ENCODE measurements around the gene NKAIN1.

Gene NKAIN1

DNA sequence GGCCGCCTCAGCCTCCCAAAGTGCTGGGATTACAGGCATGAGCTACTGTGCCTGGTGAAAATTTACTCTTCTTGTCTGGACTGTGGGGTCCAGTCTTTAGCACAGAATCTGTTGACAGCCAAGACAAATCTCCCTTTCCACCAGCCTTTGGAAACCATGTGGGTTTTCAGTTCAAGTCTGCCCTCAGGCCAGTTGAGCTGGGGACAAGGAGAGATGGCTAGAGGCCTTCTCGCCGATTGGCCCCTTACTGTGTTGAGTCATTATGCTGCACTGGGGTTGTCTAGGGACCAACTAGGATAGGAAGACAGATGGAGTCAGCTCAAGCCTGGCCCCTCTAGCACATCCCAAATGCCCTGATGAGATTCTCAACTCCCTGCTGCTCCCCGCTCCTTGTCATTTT, 8.6 kb upstream of the NKAIN1 start:
- Mint-ChIP-seq H3K36me3 (ENCODE audit: low read depth) (no peaks in the 10 kb centered on the region), H3K4me1 (ENCODE audit: low read depth) (no peaks in the 10 kb centered on the region), H3K9me3 (no peaks in the 10 kb centered on the region), H3K27me3 (ENCODE audit: low read depth) (no peaks in the 10 kb centered on the region), H3K27ac (no peak overlapping the region), H3K4me3 (no peak overlapping the region)
- DNase-seq (ENCODE audit: low spot score): no peak

- H3K9me3 Mint-ChIP-seq: no peaks in the 10 kb centered on the region
- no peak for DNase-seq (ENCODE audit: low spot score)
- H3K4me3 Mint-ChIP-seq: no peak overlapping the region
- peaks cover 16% of the 10 kb centered on the region for H3K27me3 Mint-ChIP-seq (ENCODE audit: low read depth)
- H3K27ac Mint-ChIP-seq: no peak overlapping the region
- no peaks in the 10 kb centered on the region for H3K36me3 Mint-ChIP-seq (ENCODE audit: low read depth)
- peaks cover 7% of the 10 kb centered on the region for H3K4me1 Mint-ChIP-seq (ENCODE audit: low read depth)
Measured at GRCh38 chr1:31244326-31244725, 4.6 kb upstream of the NKAIN1 start.

DNA sequence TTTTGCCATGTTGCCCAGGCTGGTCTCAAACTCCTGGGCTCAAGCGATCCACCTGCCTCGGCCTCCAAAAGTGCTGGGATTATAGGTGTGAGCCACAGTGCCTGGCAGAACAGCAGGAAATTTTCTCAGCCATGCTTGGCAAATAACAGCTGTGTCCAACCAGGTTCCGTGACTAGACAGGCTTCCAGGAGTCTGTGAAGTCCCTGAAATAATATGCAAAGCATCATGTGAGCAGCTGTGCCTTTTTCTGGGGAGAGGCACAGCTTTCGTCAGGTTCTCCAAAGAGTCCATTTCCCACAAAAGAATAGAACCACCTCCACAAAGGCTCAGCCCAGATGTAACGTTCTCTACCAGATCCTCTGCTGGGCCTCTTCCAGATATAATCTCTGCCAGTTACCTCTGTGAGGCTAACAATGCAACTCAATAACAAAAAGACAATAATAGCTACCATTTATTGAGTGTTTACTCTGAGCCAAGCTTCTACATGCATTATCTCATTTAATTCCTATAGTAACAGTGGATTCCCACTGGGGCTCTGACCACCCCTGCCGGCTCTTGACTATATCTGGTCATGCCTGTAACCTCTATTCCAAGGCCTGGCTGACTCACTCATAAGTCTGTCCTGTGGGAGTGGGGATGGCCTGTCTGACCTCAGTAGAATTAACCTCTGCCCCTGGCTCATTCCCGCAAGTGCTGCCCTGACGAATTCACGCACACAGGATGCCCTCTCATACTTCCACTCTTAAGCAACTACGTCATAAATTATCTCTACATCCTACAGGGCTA, 4.0 kb upstream of the NKAIN1 start:
- Mint-ChIP-seq H3K4me1 (ENCODE audit: low read depth) (peaks cover 7% of the 10 kb centered on the region), H3K27ac (no peak overlapping the region), H3K36me3 (ENCODE audit: low read depth) (no peaks in the 10 kb centered on the region), H3K4me3 (no peak overlapping the region), H3K27me3 (ENCODE audit: low read depth) (peaks cover 21% of the 10 kb centered on the region), H3K9me3 (no peaks in the 10 kb centered on the region)
- DNase-seq (ENCODE audit: low spot score): no peak

DNA sequence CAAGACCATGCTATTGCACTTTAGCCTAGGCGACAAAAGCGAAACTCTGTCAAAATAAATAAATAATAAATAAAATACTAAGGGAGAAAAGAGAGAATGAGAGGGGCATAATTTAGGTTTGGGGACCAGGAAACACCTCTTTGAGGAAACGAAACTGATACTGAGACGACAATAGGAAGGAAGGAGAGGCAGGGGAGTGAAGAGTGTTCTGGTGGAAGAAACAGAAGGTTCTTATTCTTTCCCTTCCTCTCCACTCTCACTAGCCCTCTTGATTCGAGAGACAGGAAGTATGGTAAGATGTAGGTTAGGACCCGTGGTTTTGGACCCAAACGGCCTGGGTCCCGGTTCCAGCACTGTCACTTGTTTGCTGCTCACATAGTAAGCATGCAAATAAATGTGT, 1.6 kb upstream of the NKAIN1 start:
- peaks cover 7% of the 10 kb centered on the region for H3K4me1 Mint-ChIP-seq (ENCODE audit: low read depth)
- no peak for DNase-seq (ENCODE audit: low spot score)
- H3K27me3 Mint-ChIP-seq (ENCODE audit: low read depth): peaks cover 44% of the 10 kb centered on the region
- H3K9me3 Mint-ChIP-seq: no peaks in the 10 kb centered on the region
- H3K36me3 Mint-ChIP-seq (ENCODE audit: low read depth): no peaks in the 10 kb centered on the region
- H3K4me3 Mint-ChIP-seq: peak overlapping the region; percentile 54
- no peak overlapping the region for H3K27ac Mint-ChIP-seq

GRCh38 chr1:31238986-31239613, 587 bp downstream of the NKAIN1 start:
- Mint-ChIP-seq H3K36me3 (ENCODE audit: low read depth) (no peaks in the 10 kb centered on the region), H3K4me1 (ENCODE audit: low read depth) (peaks cover 7% of the 10 kb centered on the region), H3K27me3 (ENCODE audit: low read depth) (peaks cover 54% of the 10 kb centered on the region), H3K27ac (no peak overlapping the region), H3K9me3 (no peaks in the 10 kb centered on the region), H3K4me3 (peak overlapping the region; percentile 62)
- DNase-seq (ENCODE audit: low spot score): no peak

- Mint-ChIP-seq H3K4me3 (peak overlapping the region; percentile 62), H3K36me3 (ENCODE audit: low read depth) (no peaks in the 10 kb centered on the region)
- DNase-seq (ENCODE audit: low spot score): no peak
Measured at GRCh38 chr1:31238612-31238985, 1.1 kb downstream of the NKAIN1 start.

GRCh38 chr1:31234870-31235269, 4.8 kb downstream of the NKAIN1 start:
- peaks cover 39% of the 10 kb centered on the region for H3K27me3 Mint-ChIP-seq (ENCODE audit: low read depth)
- no peaks in the 10 kb centered on the region for H3K9me3 Mint-ChIP-seq
- no peak overlapping the region for H3K27ac Mint-ChIP-seq
- H3K36me3 Mint-ChIP-seq (ENCODE audit: low read depth): no peaks in the 10 kb centered on the region
- H3K4me1 Mint-ChIP-seq (ENCODE audit: low read depth): no peaks in the 10 kb centered on the region
- no peak for DNase-seq (ENCODE audit: low spot score)
- H3K4me3 Mint-ChIP-seq: no peak overlapping the region

More at GRCh38 chr1:31238612-31238985, 1.1 kb downstream of the NKAIN1 start:
- Mint-ChIP-seq H3K27ac (no peak overlapping the region), H3K4me1 (ENCODE audit: low read depth) (peaks cover 7% of the 10 kb centered on the region), H3K27me3 (ENCODE audit: low read depth) (peaks cover 54% of the 10 kb centered on the region), H3K9me3 (no peaks in the 10 kb centered on the region)

GRCh38 chr1:31234123-31234708, 5.5 kb downstream of the NKAIN1 start:
- no peak overlapping the region for H3K4me3 Mint-ChIP-seq
- H3K27ac Mint-ChIP-seq: no peak overlapping the region
- no peaks in the 10 kb centered on the region for H3K4me1 Mint-ChIP-seq (ENCODE audit: low read depth)
- peaks cover 38% of the 10 kb centered on the region for H3K27me3 Mint-ChIP-seq (ENCODE audit: low read depth)
- no peaks in the 10 kb centered on the region for H3K9me3 Mint-ChIP-seq
- H3K36me3 Mint-ChIP-seq (ENCODE audit: low read depth): no peaks in the 10 kb centered on the region
- no peak for DNase-seq (ENCODE audit: low spot score)

GRCh38 chr1:31232689-31233088, 7.0 kb downstream of the NKAIN1 start:
- H3K4me3 Mint-ChIP-seq: no peak overlapping the region
- DNase-seq (ENCODE audit: low spot score): no peak
- no peak overlapping the region for H3K27ac Mint-ChIP-seq
- H3K36me3 Mint-ChIP-seq (ENCODE audit: low read depth): no peaks in the 10 kb centered on the region
- peaks cover 23% of the 10 kb centered on the region for H3K27me3 Mint-ChIP-seq (ENCODE audit: low read depth)
- no peaks in the 10 kb centered on the region for H3K4me1 Mint-ChIP-seq (ENCODE audit: low read depth)
- no peaks in the 10 kb centered on the region for H3K9me3 Mint-ChIP-seq

- Mint-ChIP-seq H3K27ac (no peak overlapping the region), H3K27me3 (ENCODE audit: low read depth) (peaks cover 15% of the 10 kb centered on the region), H3K4me3 (no peak overlapping the region), H3K4me1 (ENCODE audit: low read depth) (no peaks in the 10 kb centered on the region), H3K9me3 (no peaks in the 10 kb centered on the region), H3K36me3 (ENCODE audit: low read depth) (no peaks in the 10 kb centered on the region)
- no peak for DNase-seq (ENCODE audit: low spot score)
Measured at GRCh38 chr1:31231802-31232201, 7.9 kb downstream of the NKAIN1 start.

DNA sequence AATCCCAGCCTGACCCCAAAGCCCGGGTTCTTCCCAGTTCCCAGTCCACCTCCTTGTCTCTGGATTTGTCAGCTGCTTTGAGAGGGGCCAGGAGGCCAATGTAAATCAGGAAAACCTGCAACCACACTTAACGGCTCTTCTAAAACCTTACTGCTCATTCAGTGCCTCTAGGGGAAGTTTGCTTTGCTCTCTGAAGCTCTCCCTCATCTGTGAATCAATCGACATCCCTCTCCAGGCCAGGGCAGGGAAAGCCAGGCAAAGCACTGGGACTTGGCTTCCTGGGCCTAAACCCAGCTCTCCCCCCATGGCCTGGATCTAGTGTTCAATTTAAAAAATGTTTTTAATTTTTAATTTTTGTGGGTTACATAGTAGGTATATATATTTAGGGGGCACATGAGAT, 9.3 kb downstream of the NKAIN1 start:
- no peaks in the 10 kb centered on the region for H3K36me3 Mint-ChIP-seq (ENCODE audit: low read depth)
- H3K4me3 Mint-ChIP-seq: no peak overlapping the region
- H3K9me3 Mint-ChIP-seq: no peaks in the 10 kb centered on the region
- no peaks in the 10 kb centered on the region for H3K4me1 Mint-ChIP-seq (ENCODE audit: low read depth)
- no peak overlapping the region for H3K27ac Mint-ChIP-seq
- no peak for DNase-seq (ENCODE audit: low spot score)
- H3K27me3 Mint-ChIP-seq (ENCODE audit: low read depth): peaks cover 6% of the 10 kb centered on the region

DNA sequence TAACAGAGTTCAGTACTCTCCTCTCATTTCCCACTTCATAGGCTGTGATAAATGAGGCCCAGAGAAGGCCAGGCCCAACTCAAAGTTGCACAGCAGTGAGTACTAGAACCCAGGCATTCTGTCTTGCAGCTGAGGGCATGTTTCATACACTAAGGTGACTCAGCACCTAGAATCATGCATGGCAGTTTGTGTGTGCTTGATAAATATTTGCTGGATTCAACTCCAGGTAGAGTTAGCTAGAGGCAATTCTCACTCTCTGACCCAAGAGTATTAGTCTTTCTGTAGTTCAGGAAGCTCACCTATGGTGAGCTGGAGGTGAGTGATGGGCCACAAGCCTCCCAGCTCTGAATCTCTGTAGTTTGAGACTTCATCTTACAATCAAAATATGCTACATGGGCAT, 10.7 kb downstream of the NKAIN1 start:
- no peaks in the 10 kb centered on the region for H3K27me3 Mint-ChIP-seq (ENCODE audit: low read depth)
- H3K4me3 Mint-ChIP-seq: no peak overlapping the region
- no peaks in the 10 kb centered on the region for H3K9me3 Mint-ChIP-seq
- H3K27ac Mint-ChIP-seq: no peak overlapping the region
- DNase-seq (ENCODE audit: low spot score): no peak
- H3K4me1 Mint-ChIP-seq (ENCODE audit: low read depth): no peaks in the 10 kb centered on the region
- H3K36me3 Mint-ChIP-seq (ENCODE audit: low read depth): no peaks in the 10 kb centered on the region

DNA sequence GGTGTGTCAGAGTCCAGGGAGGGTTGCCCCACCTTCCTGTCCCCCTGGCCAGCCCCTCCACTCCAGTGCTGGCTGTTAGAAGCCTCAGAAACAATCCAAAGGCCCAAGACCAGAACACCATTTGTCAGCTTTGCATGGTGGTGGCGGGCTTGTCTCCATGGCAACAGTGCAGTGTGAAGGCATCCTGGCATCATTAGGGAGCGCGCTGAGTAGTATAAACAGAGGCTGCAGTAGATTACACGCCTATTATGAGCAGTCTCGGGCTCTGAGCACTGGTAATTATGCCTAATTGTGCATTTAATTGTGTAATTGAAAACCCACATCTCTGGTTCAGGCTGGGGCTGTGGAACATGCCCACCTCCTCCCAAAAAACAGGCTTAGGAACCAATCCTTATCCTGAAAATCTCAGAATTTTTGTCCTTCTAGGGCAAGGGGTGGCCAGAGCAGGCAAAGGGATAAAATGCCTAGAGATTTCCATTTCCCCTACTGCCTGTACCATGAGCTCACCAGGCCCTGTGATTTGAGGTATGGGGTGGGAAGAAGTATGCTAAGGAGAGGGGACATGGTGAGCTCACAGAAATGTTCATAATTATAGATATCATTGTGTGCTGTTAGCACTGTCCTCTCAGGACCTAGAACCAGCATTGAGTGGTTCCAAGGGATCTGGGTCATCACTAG, 11.7 kb downstream of the NKAIN1 start:
- no peak overlapping the region for H3K4me3 Mint-ChIP-seq
- H3K9me3 Mint-ChIP-seq: no peaks in the 10 kb centered on the region
- H3K4me1 Mint-ChIP-seq (ENCODE audit: low read depth): no peaks in the 10 kb centered on the region
- no peaks in the 10 kb centered on the region for H3K36me3 Mint-ChIP-seq (ENCODE audit: low read depth)
- no peak overlapping the region for H3K27ac Mint-ChIP-seq
- no peak for DNase-seq (ENCODE audit: low spot score)
- H3K27me3 Mint-ChIP-seq (ENCODE audit: low read depth): no peaks in the 10 kb centered on the region

GRCh38 chr1:31224068-31224467, 15.6 kb downstream of the NKAIN1 start:
- no peaks in the 10 kb centered on the region for H3K4me1 Mint-ChIP-seq (ENCODE audit: low read depth)
- no peak overlapping the region for H3K27ac Mint-ChIP-seq
- H3K36me3 Mint-ChIP-seq (ENCODE audit: low read depth): no peaks in the 10 kb centered on the region
- H3K27me3 Mint-ChIP-seq (ENCODE audit: low read depth): no peaks in the 10 kb centered on the region
- H3K4me3 Mint-ChIP-seq: no peak overlapping the region
- H3K9me3 Mint-ChIP-seq: no peaks in the 10 kb centered on the region
- no peak for DNase-seq (ENCODE audit: low spot score)

Measured in T-helper 2 cell treated with Interferon-gamma antibody and Interleukin-4, amounts not matched to agents 5 μg/mL and 100 μg/mL, for 36 hours (primary cell).